OCI-M2 (cell line): ENCODE results near the gene TFCP2L1.

Source experiments
- DNase-seq: peaks from one replicate; lab custom pipeline; 2025; ENCODE audit not compliant: unreplicated experiment; lab: John Stamatoyannopoulos, UW

The TFCP2L1 gene

GRCh38 chr2:121200011-121200347, 85.0 kb downstream of the TFCP2L1 start:
- DNase-seq: no peak

GRCh38 chr2:121199281-121200010, 85.6 kb downstream of the TFCP2L1 start:
- no peak for DNase-seq

- no peak for DNase-seq
Observed at GRCh38 chr2:121197369-121198091, 87.5 kb downstream of the TFCP2L1 start.

- no peak for DNase-seq
Observed at GRCh38 chr2:121196849-121197155, 88.2 kb downstream of the TFCP2L1 start.

GRCh38 chr2:121196132-121196848, 88.7 kb downstream of the TFCP2L1 start:
- DNase-seq: no peak

DNA sequence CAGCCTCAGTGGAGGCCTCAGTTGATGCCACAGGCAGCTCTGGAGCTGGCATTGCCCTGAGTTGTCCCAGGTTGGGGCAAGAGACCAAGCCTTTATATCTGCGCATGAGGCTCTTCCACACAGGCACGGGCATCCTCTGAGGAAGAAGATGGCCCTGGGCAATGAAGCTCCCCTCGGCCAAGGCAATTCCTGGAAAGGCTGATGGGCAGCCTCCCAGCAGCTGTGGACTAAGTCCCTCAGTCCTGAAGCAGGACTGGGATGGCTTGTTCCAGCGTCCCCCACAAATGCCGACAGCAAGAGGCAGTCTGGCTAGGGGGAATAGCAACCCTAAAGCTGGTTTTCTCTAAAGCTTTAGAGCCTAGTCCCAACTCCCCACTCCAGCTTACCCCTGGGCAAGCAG, 90.0 kb downstream of the TFCP2L1 start:
- no peak for DNase-seq

- DNase-seq: no peak
Observed at GRCh38 chr2:121194626-121195025, 90.4 kb downstream of the TFCP2L1 start.

DNA sequence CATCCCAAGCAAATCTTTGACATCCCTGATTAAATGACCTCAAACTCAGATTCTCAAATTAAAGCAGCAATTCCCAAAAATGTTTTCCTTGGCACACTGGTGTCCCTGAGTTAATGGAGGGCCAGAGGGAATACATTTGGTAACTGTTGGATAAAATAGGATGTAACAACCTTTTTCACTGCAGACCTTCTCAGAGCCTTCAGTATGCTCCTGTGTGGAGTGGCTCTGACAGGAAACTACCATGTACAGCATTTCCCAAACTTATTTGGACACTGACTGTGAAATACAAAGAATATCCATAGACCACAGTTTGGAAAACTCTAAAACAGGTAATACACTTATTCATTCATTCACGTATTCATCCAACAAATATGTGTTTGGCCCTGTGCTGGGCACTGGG, 91.8 kb downstream of the TFCP2L1 start:
- DNase-seq: no peak

DNA sequence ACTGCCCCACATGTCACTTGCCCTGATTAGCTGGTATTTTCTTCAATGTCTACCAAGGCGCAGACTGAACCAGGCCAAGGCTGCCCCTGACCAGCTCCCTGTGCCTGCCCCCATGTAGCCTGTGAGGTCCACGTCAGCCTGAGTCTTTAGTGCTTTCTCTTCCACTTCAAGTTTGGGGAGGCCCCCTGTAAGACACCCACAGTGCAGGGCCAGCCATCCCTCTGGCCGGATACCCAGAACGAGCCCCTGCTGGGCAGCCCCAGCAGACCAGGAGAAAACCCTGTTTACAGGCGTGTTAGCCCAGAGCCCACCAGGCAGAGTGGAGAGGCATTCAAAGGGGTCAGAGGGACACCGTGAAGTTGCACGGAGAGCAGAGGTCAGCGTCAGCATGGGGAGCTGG, 92.4 kb downstream of the TFCP2L1 start:
- DNase-seq: no peak

DNA sequence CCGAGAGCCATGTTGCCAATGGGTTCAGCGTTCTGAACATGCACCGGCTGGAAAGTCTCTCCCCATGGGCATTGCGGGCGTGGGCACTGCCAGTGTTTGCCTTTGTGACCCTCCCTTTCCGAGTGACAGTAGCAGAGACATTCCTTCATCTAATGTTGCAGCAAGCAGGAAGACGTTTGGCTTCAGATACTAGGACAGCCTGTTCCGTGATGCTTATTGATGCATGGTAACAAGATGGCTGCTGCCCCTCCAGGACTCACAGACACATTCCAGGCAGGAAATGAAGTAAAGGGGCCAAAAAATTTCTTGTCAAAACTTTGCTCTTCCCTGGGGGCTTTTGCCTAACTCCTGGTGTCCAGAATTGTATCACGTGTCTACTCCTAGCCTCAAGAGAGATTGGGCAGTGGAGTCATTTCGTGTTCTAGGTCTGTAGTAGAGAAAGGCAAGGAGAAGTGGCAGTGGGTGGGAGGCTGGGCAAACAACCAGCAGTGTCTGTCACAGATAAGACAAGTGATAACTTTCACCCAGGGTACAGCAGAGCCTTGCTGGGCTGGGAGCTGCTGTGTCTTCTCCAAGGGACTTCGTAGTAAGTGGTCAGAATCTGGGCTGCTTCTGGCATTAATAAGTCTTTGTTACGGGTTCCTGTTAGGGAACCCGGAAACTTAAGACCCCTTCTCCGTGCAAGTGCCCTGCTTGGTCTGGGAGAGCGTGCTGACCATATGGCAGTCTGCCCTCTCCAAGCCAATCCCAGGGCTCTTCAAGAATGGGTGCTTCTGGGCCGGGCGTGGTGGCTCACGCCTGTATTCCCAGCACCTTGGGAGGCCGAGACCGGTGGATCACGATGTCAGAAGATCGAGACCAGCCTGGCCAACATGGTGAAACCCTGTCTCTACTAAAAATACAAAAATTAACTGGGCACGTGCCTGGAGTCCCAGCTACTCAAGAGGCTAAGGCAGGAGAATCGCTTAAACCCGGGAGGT, 93.5 kb downstream of the TFCP2L1 start:
- no peak for DNase-seq

GRCh38 chr2:121189661-121190381, 95.2 kb downstream of the TFCP2L1 start:
- no peak for DNase-seq

DNA sequence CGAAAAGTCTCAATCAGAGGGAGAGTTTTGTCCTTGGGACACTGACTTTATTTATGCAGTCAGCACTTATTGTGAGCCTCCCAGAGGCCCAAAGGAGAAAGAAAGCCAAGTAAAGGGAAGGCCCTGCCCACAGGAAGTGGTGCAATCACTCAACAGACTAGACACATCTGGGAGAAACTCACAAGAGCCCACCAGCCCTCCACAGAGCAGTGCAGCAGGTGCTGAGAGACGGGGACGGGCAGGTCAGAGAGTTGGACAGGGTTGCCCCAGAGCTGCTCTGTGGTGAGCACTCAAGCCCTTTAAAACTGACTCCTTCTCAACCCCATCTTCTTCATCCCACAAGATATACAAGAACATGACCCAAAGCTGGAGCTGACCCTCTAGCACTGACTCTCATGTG, 96.0 kb downstream of the TFCP2L1 start:
- DNase-seq: no peak

DNA sequence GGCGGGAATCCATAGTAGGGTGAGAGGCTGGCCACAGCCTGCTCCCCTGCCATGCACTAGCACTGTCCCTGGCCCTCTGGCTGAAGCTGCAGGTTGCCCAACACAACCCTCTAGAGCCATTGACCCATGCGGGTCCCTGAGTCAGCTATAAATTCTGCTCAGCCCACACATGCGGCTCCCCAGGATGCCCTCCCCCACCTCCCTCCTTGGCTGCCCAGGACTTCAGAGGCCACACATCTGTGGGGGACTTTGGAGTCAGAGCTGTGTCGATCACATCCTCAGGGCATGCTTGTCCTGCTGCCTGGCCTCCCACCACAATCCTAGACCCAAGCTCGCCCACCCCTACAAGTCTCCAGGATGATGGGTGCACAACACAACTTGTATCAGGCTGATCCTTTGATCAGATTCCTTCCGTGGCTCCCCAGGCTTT, 97.0 kb downstream of the TFCP2L1 start:
- DNase-seq: no peak

GRCh38 chr2:121187351-121187981, 97.5 kb downstream of the TFCP2L1 start:
- DNase-seq: no peak

GRCh38 chr2:121186261-121186660, 98.7 kb downstream of the TFCP2L1 start:
- DNase-seq: no peak

DNA sequence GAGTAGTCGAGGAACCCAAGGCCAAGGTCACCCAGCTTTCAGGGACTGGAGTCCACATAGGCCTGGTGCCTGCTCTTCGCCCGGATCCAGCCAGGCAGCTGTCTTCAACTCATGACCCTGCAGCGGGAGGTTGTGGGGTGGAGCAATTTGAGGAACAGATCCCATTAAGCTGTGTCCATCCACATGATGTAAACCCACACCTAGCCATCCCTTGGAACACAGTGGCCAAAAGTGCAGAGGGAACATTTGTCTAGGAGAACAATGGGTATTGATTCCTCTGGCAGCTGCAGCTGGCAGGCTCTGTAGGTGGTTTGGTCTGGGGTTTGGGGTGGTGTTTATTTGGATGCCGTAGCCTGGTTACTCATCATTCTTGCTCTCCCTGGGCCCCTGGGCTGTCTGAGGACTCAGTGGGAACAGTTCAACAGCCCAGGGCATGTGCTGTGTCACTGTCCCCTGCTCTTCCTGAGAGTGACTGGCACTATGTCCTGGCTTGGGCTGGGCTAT, 99.4 kb downstream of the TFCP2L1 start:
- DNase-seq: no peak

DNA sequence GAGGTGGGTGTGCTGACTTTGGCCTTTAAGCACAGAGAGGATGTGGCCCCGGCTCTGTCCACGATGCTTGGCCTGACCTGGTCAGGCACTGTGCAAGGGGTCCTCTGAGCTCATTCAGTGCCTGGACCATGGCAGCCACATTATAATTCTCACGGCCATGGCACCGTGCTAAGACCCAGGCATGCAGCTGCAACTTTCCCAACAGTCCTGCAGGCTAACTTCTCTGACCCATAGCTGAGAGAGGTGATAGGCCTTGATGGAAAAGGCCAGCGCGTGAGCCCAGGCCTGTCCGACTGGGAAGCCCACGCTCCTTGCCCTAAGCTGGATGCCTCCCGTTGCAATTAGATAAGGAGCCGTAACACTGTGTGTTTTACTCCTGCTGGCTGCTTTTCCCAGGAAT, 99.9 kb downstream of the TFCP2L1 start:
- no peak for DNase-seq

DNA sequence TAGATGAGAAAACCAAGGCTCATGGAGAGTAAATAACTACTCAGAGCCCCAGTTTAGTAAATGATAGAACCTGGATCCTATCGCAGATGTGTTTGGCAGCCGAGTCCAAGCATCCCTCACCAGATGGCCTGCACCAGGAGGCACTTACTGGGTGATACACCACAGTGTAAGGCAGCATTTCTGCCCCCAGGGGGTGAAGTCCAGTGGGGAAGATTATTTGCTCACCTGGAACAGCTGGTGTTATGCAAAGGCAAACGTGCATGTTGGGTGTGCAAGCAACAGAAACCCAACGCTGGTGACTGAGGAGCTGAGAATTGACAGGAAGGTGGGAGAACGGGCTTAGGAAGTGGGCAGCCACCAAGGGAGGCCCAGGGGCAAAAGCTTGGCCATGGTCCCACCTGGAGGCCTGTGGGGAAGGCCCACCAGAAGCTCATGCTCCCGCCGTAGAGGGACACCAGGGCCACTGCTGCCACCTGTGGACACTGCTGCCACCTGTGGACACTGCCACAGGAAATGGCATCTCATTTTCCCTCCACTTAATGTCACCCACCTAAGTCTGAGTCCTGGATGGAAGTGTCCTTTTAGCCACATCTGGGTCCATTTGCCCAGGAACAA, 100.6 kb downstream of the TFCP2L1 start:
- no peak for DNase-seq

- no peak for DNase-seq
Observed at GRCh38 chr2:121182520-121182919, 102.5 kb downstream of the TFCP2L1 start.
